ENCODE results near the gene SFXN4. TPM values are rescaled to one million over a fixed set of nuclear protein-coding genes. Genes with fewer than 3 reads are reported as not detected.
"Not testable (repeated sequence)": the region's sequence is repeated elsewhere in the genome, so short reads cannot be mapped to it uniquely, and the experiment has no call there.

SFXN4 gene
- total RNA-seq, 2 donors from 2014 or later = 8.3 to 9.5 TPM

GRCh38 chr10:119203006-119203405 is 37.5 kb upstream of the SFXN4 start:
- DNase-seq (no peak), ATAC-seq (no peak)
- Mint-ChIP-seq H3K36me3 (ENCODE audit: low read depth) (no peaks in the 10 kb centered on the region), H3K27me3 (peaks cover 7% of the 10 kb centered on the region), H3K27ac (no peak overlapping the region), H3K4me3 (no peak overlapping the region), H3K4me1 (peaks cover 12% of the 10 kb centered on the region)
- no peaks in the 10 kb centered on the region for H3K9me3 ChIP-seq (ENCODE audit: control insufficient read depth, low read length, poor library complexity, severe bottlenecking)

DNA sequence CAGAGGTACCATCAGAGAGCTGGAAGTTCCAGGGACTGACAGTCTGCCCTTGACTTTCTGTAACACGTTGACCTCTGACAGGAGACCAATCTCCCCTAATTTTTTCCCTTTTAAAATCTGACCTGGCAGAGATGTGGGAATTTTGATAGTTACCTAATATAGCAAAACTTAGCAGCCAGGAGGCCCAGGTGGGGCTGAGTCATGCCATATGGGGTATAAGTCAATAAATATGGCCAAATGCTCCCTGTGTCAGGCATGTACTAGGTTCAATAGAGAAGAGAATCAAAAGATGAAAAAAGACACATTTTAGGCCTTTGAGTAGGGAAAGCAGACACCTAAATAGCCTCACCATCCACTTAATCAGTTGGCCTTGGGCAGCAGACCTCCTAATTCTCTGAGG is 35.7 kb upstream of the SFXN4 start:
- Mint-ChIP-seq H3K4me1 (peaks cover 8% of the 10 kb centered on the region), H3K27ac (no peak overlapping the region), H3K27me3 (peaks cover 7% of the 10 kb centered on the region), H3K4me3 (no peak overlapping the region), H3K36me3 (ENCODE audit: low read depth) (no peaks in the 10 kb centered on the region)
- H3K9me3 ChIP-seq (ENCODE audit: control insufficient read depth, low read length, poor library complexity, severe bottlenecking) = no peaks in the 10 kb centered on the region
- no peak for DNase-seq
- no peak for ATAC-seq

DNA sequence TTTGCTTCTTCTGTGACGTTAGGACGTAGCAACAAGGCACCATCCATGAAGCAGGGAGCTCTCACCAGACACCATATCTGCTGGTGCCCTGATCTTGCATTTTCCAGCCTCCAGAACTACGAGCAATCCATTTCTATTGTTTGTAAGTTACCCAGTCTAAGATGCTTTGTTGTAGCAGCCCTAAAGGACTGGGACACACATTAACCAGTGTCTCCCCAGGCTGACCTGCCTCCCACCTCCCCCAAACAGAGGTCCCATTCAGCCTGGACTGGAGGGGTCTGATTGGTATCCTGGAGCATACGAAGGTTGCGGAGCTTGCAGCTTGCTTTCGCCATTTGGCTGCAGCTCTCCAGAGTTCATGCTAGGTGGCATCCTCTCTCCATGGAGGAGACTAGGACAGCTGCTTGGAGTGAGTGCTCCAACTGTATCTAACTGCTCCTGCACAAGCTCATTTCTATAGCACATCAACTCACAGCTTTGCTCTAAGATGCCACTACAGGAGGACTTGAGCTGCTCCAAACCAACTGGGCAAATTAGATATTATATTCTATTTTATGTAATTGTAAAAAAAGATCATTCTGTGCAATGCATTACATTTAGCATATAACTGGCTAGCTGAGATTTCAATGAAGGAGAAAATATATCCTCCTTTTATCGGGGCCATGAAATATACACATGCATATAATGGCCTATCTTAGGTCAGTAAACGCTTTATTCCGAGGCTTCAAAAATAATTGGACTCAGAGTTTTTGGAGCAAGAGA is 33.9 kb upstream of the SFXN4 start:
- no peaks in the 10 kb centered on the region for H3K36me3 Mint-ChIP-seq (ENCODE audit: low read depth)
- peaks cover 9% of the 10 kb centered on the region for H3K4me1 Mint-ChIP-seq
- H3K27me3 Mint-ChIP-seq = peaks cover 7% of the 10 kb centered on the region
- ATAC-seq (peak; percentile 87), DNase-seq (peak in 1 of 3 donors; percentile 9)
- H3K9me3 ChIP-seq (ENCODE audit: control insufficient read depth, low read length, poor library complexity, severe bottlenecking) = no peaks in the 10 kb centered on the region
- no peak overlapping the region for H3K27ac Mint-ChIP-seq
- H3K4me3 Mint-ChIP-seq = no peak overlapping the region

DNA sequence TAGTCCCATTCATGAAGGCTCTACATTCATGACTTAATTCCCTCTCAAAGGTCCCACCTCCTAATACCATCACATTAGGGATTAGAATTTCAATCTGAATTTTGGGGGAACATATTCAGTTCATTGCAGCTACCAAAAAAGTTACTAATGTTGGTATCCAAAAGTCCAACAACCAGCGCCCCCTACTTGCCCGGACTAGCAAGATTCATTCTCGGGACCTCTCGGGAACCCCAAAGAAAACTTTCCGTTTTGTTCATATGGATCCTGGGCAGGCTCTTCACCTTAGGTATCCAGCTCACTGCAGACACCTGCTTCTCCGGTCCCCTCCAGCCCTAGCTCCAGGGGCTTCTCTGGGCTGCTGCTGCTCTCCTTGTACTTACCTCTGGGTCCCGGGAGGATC is 32.9 kb upstream of the SFXN4 start:
- Mint-ChIP-seq H3K27me3 (peaks cover 7% of the 10 kb centered on the region), H3K27ac (no peak overlapping the region), H3K4me1 (peaks cover 9% of the 10 kb centered on the region), H3K36me3 (ENCODE audit: low read depth) (no peaks in the 10 kb centered on the region), H3K4me3 (no peak overlapping the region)
- H3K9me3 ChIP-seq (ENCODE audit: control insufficient read depth, low read length, poor library complexity, severe bottlenecking) = no peaks in the 10 kb centered on the region
- no peak for ATAC-seq
- DNase-seq = no peak

GRCh38 chr10:119197921-119198320 is 32.4 kb upstream of the SFXN4 start:
- DNase-seq = no peak
- no peak for ATAC-seq
- Mint-ChIP-seq H3K36me3 (ENCODE audit: low read depth) (no peaks in the 10 kb centered on the region), H3K27me3 (peaks cover 7% of the 10 kb centered on the region), H3K4me1 (peaks cover 9% of the 10 kb centered on the region), H3K27ac (no peak overlapping the region), H3K4me3 (no peak overlapping the region)
- no peaks in the 10 kb centered on the region for H3K9me3 ChIP-seq (ENCODE audit: control insufficient read depth, low read length, poor library complexity, severe bottlenecking)

GRCh38 chr10:119191881-119192280 is 26.4 kb upstream of the SFXN4 start:
- no peak for DNase-seq
- no peaks in the 10 kb centered on the region for H3K9me3 ChIP-seq (ENCODE audit: control insufficient read depth, low read length, poor library complexity, severe bottlenecking)
- H3K27ac Mint-ChIP-seq = peak overlapping the region; percentile 85
- H3K4me3 Mint-ChIP-seq = no peak overlapping the region
- no peaks in the 10 kb centered on the region for H3K27me3 Mint-ChIP-seq
- H3K36me3 Mint-ChIP-seq (ENCODE audit: low read depth) = no peaks in the 10 kb centered on the region
- peaks cover 12% of the 10 kb centered on the region for H3K4me1 Mint-ChIP-seq
- ATAC-seq = no peak

GRCh38 chr10:119190954-119191785 is 25.7 kb upstream of the SFXN4 start:
- H3K27ac Mint-ChIP-seq = peak overlapping the region; percentile 85
- H3K4me1 Mint-ChIP-seq = peaks cover 12% of the 10 kb centered on the region
- DNase-seq = no peak
- no peaks in the 10 kb centered on the region for H3K27me3 Mint-ChIP-seq
- H3K9me3 ChIP-seq (ENCODE audit: control insufficient read depth, low read length, poor library complexity, severe bottlenecking) = no peaks in the 10 kb centered on the region
- ATAC-seq = no peak
- H3K4me3 Mint-ChIP-seq = no peak overlapping the region
- no peaks in the 10 kb centered on the region for H3K36me3 Mint-ChIP-seq (ENCODE audit: low read depth)

DNA sequence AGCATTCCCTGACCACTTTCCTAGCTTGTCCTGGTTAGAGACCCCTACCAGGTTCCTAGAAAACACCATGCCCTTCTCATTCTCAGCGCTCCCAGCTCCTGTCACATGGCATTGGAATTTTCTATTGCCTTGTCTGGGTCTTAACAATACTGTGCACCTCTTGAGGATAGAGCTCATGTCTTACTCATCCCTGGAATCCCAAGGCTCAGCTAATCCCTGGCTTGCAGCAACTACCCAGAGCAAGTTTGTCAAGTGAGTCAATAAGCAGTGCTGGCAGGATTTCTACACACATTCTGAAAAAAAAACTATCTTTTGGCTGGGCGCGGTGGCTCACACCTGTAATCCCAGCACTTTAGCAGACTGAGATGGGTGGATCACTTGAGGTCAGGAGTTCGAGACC is 24.8 kb upstream of the SFXN4 start:
- H3K27me3 Mint-ChIP-seq = no peaks in the 10 kb centered on the region
- no peak for ATAC-seq
- no peak for DNase-seq
- no peaks in the 10 kb centered on the region for H3K9me3 ChIP-seq (ENCODE audit: control insufficient read depth, low read length, poor library complexity, severe bottlenecking)
- H3K36me3 Mint-ChIP-seq (ENCODE audit: low read depth) = no peaks in the 10 kb centered on the region
- H3K27ac Mint-ChIP-seq = peak overlapping the region; percentile 85
- peaks cover 12% of the 10 kb centered on the region for H3K4me1 Mint-ChIP-seq
- no peak overlapping the region for H3K4me3 Mint-ChIP-seq

- DNase-seq (no peak), ATAC-seq (peak; percentile 71)
- no peaks in the 10 kb centered on the region for H3K9me3 ChIP-seq (ENCODE audit: control insufficient read depth, low read length, poor library complexity, severe bottlenecking)
- no peak overlapping the region for H3K27ac Mint-ChIP-seq
- H3K27me3 Mint-ChIP-seq = no peaks in the 10 kb centered on the region
- H3K4me1 Mint-ChIP-seq = peaks cover 11% of the 10 kb centered on the region
- H3K36me3 Mint-ChIP-seq (ENCODE audit: low read depth) = no peaks in the 10 kb centered on the region
- H3K4me3 Mint-ChIP-seq = no peak overlapping the region
These were observed 24.3 kb upstream of the SFXN4 start for GRCh38 chr10:119189811-119190282.

DNA sequence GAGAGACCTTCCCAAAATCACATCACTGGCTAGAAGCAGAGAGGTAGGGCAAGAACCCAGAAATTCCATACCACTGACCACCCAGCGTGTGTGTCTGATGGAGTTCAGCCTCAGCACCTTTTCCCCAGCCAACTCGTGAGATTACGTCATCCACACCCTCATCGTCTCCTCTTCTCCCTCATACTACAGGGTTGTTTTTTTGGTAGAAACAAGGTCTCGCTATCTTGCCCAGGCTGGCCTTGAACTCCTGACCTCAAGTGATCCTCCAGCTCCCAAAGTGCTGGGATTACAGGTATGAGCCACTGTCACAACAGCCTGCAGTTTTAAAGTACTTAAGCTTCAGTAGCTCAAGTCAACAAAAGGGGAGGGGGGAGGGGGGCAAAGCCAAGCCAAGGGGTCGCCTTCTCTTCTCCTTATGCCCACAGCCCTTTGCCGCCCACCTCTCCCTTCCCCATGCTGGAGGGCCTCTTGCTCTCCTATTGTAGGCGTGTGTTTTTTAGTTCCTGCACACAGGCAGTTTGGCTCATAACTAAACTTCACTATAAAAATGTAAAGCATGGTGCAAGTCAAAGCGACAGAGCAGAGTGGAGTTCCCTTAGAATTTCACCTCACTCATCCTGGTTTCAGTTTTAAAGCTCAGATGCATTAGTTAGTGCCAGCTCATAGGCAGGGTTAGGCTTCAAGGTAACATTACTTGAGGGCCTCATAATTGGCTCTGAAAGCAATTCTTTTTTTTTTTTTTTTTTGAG is 18.3 kb upstream of the SFXN4 start:
- H3K9me3 ChIP-seq (ENCODE audit: control insufficient read depth, low read length, poor library complexity, severe bottlenecking) = no peaks in the 10 kb centered on the region
- ATAC-seq (no peak), DNase-seq (no peak)
- Mint-ChIP-seq H3K36me3 (ENCODE audit: low read depth) (peaks cover 2% of the 10 kb centered on the region), H3K4me1 (peaks cover 2% of the 10 kb centered on the region), H3K27me3 (no peaks in the 10 kb centered on the region), H3K27ac (no peak overlapping the region), H3K4me3 (no peak overlapping the region)

DNA sequence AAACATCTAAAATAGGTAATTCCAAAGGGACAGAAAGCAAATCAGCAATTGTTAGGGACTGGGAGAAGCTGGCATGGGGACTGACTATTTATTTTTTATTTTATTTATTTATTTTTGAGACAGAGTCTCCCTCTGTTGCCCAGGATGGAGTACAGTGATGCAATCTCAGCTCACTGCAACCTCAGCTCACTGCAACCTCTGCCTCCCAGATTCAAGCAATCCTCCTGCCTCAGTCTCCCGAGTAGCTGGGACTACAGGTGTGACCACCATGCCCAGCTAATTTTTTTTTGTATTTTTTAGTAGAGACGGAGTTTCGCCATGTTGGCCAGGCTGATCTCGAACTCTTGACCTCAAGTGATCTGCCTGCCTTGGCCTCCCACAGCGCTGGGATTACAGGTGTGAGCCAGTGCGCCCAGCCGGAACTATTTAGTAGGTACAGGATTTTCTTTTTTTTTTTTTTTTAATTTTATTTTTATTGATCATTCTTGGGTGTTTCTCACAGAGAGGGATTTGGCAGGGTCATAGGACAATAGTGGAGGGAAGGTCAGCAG is 15.4 kb upstream of the SFXN4 start:
- peaks cover 16% of the 10 kb centered on the region for H3K4me1 Mint-ChIP-seq
- not testable (repeated sequence) for H3K36me3 Mint-ChIP-seq (ENCODE audit: low read depth); H3K4me3 Mint-ChIP-seq; H3K27ac Mint-ChIP-seq; DNase-seq; H3K9me3 ChIP-seq (ENCODE audit: control insufficient read depth, low read length, poor library complexity, severe bottlenecking); H3K27me3 Mint-ChIP-seq; ATAC-seq

DNA sequence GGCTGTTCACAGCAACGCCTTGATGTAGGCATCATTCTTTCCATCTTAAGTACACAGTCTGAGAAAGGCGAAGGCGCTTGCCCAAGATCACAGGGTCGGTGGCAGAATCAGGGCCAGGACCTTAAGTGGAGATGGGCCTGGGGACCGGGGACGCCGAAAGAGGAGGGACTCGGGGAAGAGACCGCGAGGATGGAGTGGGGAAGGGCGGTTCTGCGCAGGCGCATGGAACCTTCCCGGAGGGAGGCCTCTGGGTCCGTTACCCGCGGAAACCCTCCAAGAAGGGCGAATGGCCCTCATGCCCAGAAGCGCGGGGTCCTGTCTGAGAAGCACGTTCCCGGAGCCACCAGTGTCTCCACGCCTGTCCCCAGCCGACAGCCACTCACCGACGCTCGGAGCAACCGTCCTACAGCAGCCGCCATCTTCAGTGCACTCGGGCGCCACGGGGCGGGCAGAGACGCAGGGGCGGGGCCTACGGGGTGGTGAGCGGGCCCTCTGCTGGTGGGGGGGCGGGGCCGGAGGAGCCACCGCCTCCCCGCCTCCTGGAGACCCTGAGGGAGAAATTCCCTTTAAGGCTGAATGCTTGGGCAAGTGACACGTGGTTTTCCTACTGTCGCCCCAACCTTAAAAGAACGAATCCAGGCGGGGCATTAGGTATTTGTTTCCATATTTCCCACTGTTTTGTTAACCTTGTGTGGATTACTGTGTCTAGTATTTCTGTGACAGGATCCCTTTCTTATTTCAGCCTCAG is 13.0 kb upstream of the SFXN4 start, which contains the start of gene PRDX3:
Gene PRDX3, minus strand, starts transcription at position 441 of the 748 bp plus-strand sequence. Its CDS starts 22 bp downstream, at position 419.
- peak; percentile 87 to 94 (median 90) for DNase-seq
- no peaks in the 10 kb centered on the region for H3K9me3 ChIP-seq (ENCODE audit: control insufficient read depth, low read length, poor library complexity, severe bottlenecking)
- Mint-ChIP-seq H3K36me3 (ENCODE audit: low read depth) (peaks cover 4% of the 10 kb centered on the region), H3K27me3 (no peaks in the 10 kb centered on the region), H3K27ac (peak within 1 kb of the TSS; percentile 86), H3K4me3 (peak within 1 kb of the TSS; percentile 98), H3K4me1 (peaks cover 20% of the 10 kb centered on the region)
- ATAC-seq = peak; percentile 99
